ENCODE results near the gene XAGE3. TPM values are rescaled to one million over a fixed set of nuclear protein-coding genes. Genes with fewer than 3 reads are reported as not detected.

XAGE3 gene
- polyA plus RNA-seq, 1 experiment = not detected

DNA sequence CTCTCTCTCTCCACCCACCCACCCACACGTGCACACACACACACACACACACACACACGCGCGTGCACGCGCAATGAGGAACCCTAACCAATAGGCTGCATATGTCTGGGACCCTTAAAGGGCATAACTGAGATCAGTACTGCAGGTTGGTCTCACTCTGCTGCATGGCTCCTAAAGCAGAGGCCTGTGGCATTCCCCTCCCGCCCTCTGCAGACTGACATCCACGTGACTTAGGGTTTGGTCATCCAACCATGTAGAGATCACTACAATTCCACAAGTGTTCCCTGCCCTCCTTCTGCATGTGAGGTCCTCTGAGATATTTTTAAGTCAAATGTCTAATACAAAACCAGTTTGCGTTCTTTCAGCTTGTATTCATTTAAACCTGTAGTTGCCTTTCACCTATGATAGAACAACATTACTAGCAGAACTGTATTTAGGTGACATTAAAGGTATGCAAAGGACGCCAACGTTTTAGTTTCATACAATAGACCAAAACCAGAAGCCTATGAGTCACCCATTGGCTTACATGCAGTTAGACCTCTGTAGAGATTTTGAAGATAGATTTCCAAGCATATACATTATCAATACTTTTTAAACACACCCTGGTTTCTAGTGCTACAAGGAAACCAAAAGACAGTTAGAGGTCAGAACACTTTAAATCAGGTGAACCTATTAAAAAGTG is 46.7 kb downstream of the XAGE3 start:
- POLR2A ChIA-PET = no interaction called here
- no peaks in the 10 kb centered on the region for H3K36me3 ChIP-seq (ENCODE audit: control insufficient read depth, insufficient read depth, low read length)
- DNase-seq (ENCODE audit: low read depth) = no peak
- H3K4me3 ChIP-seq (ENCODE audit: low read depth, low read length) = no peak overlapping the region
- TF ChIP-seq, protein P1, sequence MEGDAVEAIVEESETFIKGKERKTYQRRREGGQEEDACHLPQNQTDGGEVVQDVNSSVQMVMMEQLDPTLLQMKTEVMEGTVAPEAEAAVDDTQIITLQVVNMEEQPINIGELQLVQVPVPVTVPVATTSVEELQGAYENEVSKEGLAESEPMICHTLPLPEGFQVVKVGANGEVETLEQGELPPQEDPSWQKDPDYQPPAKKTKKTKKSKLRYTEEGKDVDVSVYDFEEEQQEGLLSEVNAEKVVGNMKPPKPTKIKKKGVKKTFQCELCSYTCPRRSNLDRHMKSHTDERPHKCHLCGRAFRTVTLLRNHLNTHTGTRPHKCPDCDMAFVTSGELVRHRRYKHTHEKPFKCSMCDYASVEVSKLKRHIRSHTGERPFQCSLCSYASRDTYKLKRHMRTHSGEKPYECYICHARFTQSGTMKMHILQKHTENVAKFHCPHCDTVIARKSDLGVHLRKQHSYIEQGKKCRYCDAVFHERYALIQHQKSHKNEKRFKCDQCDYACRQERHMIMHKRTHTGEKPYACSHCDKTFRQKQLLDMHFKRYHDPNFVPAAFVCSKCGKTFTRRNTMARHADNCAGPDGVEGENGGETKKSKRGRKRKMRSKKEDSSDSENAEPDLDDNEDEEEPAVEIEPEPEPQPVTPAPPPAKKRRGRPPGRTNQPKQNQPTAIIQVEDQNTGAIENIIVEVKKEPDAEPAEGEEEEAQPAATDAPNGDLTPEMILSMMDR (IDR thresholded peaks at IDR 0.05; ENCODE audit: insufficient read depth, low read depth, low read length) = no peak
- H3K27me3 ChIP-seq (ENCODE audit: control insufficient read depth, insufficient read depth, low read length) = no peaks in the 10 kb centered on the region
- CTCF ChIA-PET = no interaction called here

DNA sequence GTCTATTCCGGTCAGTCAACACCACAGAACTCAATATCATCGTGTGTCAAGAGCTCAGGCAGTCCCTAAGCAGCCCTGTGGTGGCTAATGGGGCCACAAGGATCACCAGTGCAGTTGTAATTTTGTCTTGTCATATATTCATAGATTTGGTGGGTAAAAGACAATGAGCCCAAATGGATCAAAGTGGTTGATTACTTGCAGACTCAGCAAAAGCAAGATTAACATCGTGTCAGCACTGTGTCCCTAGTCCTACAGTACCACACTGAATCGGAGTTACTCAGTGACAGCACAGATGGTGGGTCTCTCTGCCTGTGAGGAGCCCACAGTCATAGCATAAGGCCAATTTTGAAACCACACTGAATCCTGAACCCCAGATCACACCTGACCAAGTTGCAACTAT is 48.1 kb downstream of the XAGE3 start:
- TF ChIP-seq, protein P1 (IDR thresholded peaks at IDR 0.05; ENCODE audit: insufficient read depth, low read depth, low read length) = no peak
- POLR2A ChIA-PET = no interaction called here

More for the DNA sequence above, 48.1 kb downstream of the XAGE3 start:
- DNase-seq (ENCODE audit: low read depth) = no peak
- no peak overlapping the region for H3K4me3 ChIP-seq (ENCODE audit: low read depth, low read length)
- no peaks in the 10 kb centered on the region for H3K27me3 ChIP-seq (ENCODE audit: control insufficient read depth, insufficient read depth, low read length)
- H3K36me3 ChIP-seq (ENCODE audit: control insufficient read depth, insufficient read depth, low read length) = no peaks in the 10 kb centered on the region
- CTCF ChIA-PET = no interaction called here

Other genes with a start within 250 kb of the XAGE3 start
- not detected in 2 replicates for gene SSX7, start 213.2 kb downstream of the XAGE3 start, polyA plus RNA-seq (2011; rRNA removed)
- gene SSX2, start 160.9 kb downstream of the XAGE3 start, polyA plus RNA-seq (2011; rRNA removed) = not detected in 2 replicates
- gene SSX2B, start 116.8 kb downstream of the XAGE3 start, polyA plus RNA-seq (2011; rRNA removed) = not detected in 2 replicates
- gene SPANXN5, start 70.7 kb downstream of the XAGE3 start, polyA plus RNA-seq (2011; rRNA removed) = not detected in 2 replicates
- not detected in 2 replicates for gene XAGE5, start 56.8 kb downstream of the XAGE3 start, polyA plus RNA-seq (2011; rRNA removed)
- 28.8 and 49.5 TPM in 2 replicates for gene FAM156B, start 29.2 kb upstream of the XAGE3 start, polyA plus RNA-seq (2011; rRNA removed)
- gene FAM156A, start 90.4 kb upstream of the XAGE3 start, polyA plus RNA-seq (2011; rRNA removed) = 27.6 and 33.3 TPM in 2 replicates
- 1.7 and 2.7 TPM in 2 replicates for gene GPR173, start 180.7 kb upstream of the XAGE3 start, polyA plus RNA-seq (2011; rRNA removed)
- 22.9 and 29.3 TPM in 2 replicates for gene TSPYL2, start 214.3 kb upstream of the XAGE3 start, polyA plus RNA-seq (2011; rRNA removed)
- 2.3 and 2.5 TPM in 2 replicates for gene KANTR, start 226.1 kb upstream of the XAGE3 start, polyA plus RNA-seq (2011; rRNA removed)

Measured in BJ (cell line).